Kasumi-1 (cell line): Measurements from ENCODE around the gene ZSCAN18.

Experiments used
- DNase-seq, 2 experiments: peaks; one replicate each; lab custom pipeline; 2025; lab: John Stamatoyannopoulos, UW

Gene ZSCAN18

GRCh38 chr19:58086825-58087710 is 11.0 kb downstream of the ZSCAN18 start:
- no peak for DNase-seq

- no peak for DNase-seq
Measured at GRCh38 chr19:58085348-58085875, 12.6 kb downstream of the ZSCAN18 start.

GRCh38 chr19:58084596-58085347 is 13.3 kb downstream of the ZSCAN18 start:
- no peak for DNase-seq

GRCh38 chr19:58083021-58083420 is 15.0 kb downstream of the ZSCAN18 start:
- DNase-seq: no peak

GRCh38 chr19:58079792-58080191 is 18.2 kb downstream of the ZSCAN18 start:
- no peak for DNase-seq

GRCh38 chr19:58067240-58067912 is 30.7 kb downstream of the ZSCAN18 start:
- no peak for DNase-seq

- DNase-seq: no peak
Measured at GRCh38 chr19:58063712-58064111, 34.3 kb downstream of the ZSCAN18 start.

GRCh38 chr19:58060231-58060630 is 37.8 kb downstream of the ZSCAN18 start:
- DNase-seq: no peak

GRCh38 chr19:58059671-58060078 is 38.4 kb downstream of the ZSCAN18 start:
- DNase-seq: no peak

- no peak for DNase-seq
Measured at GRCh38 chr19:58059003-58059670, 38.9 kb downstream of the ZSCAN18 start, which contains the start of gene ZNF135. ZNF135 (plus strand) TSS chr19:58059282; CDS start chr19:58060003, 721 bp downstream.

GRCh38 chr19:58058467-58058866 is 39.6 kb downstream of the ZSCAN18 start:
- DNase-seq: no peak

GRCh38 chr19:58056861-58057260 is 41.2 kb downstream of the ZSCAN18 start:
- DNase-seq: no peak

- no peak for DNase-seq
Measured at GRCh38 chr19:58056261-58056660, 41.8 kb downstream of the ZSCAN18 start.

- no peak for DNase-seq
Measured at GRCh38 chr19:58054901-58055874, 42.8 kb downstream of the ZSCAN18 start.

GRCh38 chr19:58053480-58054156 is 44.4 kb downstream of the ZSCAN18 start:
- no peak for DNase-seq

- no peak for DNase-seq
Measured at GRCh38 chr19:58052256-58052655, 45.8 kb downstream of the ZSCAN18 start.

- DNase-seq: no peak
Measured at GRCh38 chr19:58047672-58048071, 50.4 kb downstream of the ZSCAN18 start.

GRCh38 chr19:58046856-58047255 is 51.2 kb downstream of the ZSCAN18 start:
- DNase-seq: no peak

- no peak for DNase-seq
Measured at GRCh38 chr19:58045411-58046050, 52.5 kb downstream of the ZSCAN18 start.
